Skin epidermis (tissue), 12 donors: ENCODE data around the gene MDP1.

Experiments
- H3K27ac ChIP-seq, 21 experiments: fragments of 200-600 bp; sonication (generic) in 11 of 21; one replicate each; pipeline ENCODE4 v1.5.0; 2020; ENCODE audit warnings: mild to moderate bottlenecking in 3 of 21, inconsistent platforms in 2 of 21, moderate library complexity in 2 of 21
- H3K4me3 ChIP-seq, 7 experiments: fragments of 200-600 bp; sonication (generic) in 2 of 7; one replicate each; pipeline ENCODE4 v1.5.0; 2020; ENCODE audit warnings: inconsistent platforms in 2 of 7, mild to moderate bottlenecking in 2 of 7, moderate library complexity in 1 of 7

The MDP1 gene

DNA sequence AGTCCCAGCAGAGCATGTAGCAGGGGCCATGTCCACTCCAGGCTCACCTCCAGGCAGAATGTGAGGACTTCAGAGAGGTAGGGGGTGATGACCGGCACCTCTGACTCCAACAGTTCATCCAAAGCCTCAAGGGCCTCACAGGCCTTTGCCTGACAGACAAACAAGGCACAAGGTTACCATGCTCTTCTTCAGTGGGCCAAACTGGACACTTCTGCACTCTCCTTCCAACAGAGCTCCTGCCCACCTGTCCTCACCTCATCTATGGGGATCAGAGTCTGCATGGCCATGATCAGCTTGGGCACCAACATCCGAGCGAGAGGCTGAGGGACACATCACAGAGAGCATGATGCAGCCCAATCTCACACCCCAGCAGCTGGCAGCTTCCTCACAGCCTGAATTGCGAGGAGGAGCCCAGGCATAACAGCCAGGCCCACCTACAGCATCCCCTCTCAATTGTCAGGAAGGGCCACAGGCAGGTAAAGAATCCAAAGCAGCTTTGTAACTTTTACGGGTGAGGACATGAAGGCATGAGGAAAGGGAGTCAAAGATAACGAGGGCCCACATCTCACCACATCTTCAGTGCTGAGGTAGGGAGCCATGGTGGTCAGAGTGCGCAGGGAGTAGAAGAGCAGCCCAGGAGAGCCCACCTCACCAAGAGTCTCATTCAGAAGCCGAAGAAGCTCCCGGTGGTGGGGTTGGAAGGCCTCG is 28.9 kb downstream of the MDP1 start:
- peak overlapping the region in 1 of 7 experiments; percentile 56 for H3K4me3 ChIP-seq
- peak overlapping the region in 4 of 21 experiments; percentile 54 to 93 (median 82) for H3K27ac ChIP-seq

DNA sequence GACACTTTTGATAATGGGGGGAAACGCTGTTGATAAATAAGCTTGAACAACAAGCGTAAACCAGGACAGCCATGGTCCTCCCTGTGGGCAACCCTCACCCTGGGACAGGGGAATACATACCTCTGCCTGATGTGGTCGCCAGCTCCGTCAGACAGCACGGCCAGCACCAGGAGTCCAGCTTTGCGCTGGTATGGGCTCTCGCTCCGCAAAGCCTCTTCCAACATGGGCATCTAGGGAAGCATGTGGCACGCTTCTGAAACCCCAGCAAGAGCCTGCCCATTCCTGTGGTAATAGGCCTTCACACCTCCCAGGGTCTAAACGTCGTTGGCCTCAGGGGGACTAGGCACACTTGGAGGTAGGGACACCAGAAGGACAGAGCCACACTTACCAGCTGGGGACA is 30.1 kb downstream of the MDP1 start:
- Histone ChIP-seq H3K4me3 (no peak overlapping the region), H3K27ac (peak overlapping the region in 1 of 21 experiments; percentile 3)

DNA sequence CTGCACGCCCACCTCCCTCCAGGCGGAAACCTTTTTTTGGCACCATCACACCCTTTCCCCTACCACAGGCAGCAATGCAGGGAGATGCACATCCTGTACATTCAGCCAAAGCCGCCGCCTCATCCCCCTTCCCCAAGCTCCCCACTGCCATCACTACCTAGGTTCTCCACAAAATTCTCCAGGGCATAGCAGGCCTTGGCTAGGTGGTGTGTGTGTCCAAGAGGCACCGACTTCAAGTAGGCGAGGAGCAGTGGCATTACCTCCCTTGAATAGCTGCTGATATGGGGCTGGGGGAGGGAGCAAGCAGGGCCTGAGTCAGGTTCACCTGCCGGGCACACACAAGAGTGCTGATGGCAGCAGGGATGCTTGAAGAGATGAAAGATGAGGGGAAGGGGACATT is 30.8 kb downstream of the MDP1 start:
- Histone ChIP-seq H3K27ac (no peak overlapping the region), H3K4me3 (no peak overlapping the region)

DNA sequence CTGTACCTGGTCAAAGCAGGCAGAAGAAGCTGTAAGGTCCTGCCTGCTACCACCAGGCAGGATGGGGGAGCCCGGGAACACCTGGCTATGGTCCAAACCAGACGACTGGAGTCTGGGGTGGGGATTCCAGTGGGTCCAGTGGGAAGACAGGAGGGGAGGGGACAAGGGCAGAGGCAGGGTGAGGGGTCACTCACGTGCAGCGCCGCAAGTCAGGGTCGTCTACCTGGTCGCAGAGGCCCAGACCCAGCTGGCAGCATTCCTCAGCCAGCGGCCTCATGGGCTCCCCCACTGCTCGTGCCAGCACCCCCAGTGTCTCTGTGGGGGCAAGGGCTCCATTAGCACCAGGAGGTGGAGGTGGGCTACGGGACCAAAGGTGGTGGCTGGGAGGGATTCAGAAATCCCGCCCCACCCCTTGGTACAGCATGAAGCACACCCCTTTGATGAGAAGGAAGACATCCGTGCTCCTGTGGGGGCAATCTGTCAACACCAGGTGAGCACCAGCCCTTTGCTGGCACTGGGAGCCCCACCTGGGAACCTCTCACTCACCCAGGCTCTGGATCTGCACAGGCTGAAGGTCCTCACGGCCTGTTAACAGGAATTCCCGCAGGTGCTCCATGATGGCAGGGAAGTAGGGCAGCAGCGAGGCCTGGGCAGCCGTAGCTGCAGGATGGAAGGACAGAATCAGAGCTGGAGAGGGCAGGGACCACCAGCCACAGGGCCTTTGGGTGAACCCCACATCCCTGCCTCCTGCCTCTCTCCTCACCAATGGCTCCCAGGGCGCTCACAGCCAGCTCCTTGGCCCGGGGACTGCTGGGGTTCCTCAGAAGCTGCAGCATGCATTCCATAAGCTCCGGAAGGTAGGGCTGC is 31.5 kb downstream of the MDP1 start:
- no peak overlapping the region for H3K27ac ChIP-seq
- H3K4me3 ChIP-seq, result no peak overlapping the region

DNA sequence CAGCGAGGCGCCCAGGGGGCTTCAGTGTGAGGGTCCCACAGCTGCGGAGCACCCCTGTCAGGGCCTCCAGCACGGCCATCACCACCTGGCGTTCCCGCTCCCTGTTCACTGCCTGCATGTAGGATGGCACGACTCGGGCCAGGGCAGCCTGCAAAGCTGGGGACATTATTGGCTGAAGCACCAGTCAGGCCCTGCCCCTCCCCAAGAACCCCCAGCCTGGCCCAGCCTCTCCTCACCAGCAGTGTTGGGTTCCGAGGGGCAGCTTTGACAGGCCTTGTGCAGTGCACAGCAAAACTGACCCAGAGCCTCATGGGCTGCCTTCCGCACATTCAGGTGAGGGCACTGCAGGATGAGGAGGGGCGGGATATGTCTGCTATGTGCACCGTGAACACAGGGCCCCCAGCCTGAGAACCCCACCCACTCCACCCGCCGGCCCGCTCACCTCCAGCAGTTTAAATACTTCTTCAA is 32.8 kb downstream of the MDP1 start:
- Histone ChIP-seq H3K27ac (no peak overlapping the region), H3K4me3 (no peak overlapping the region)

DNA sequence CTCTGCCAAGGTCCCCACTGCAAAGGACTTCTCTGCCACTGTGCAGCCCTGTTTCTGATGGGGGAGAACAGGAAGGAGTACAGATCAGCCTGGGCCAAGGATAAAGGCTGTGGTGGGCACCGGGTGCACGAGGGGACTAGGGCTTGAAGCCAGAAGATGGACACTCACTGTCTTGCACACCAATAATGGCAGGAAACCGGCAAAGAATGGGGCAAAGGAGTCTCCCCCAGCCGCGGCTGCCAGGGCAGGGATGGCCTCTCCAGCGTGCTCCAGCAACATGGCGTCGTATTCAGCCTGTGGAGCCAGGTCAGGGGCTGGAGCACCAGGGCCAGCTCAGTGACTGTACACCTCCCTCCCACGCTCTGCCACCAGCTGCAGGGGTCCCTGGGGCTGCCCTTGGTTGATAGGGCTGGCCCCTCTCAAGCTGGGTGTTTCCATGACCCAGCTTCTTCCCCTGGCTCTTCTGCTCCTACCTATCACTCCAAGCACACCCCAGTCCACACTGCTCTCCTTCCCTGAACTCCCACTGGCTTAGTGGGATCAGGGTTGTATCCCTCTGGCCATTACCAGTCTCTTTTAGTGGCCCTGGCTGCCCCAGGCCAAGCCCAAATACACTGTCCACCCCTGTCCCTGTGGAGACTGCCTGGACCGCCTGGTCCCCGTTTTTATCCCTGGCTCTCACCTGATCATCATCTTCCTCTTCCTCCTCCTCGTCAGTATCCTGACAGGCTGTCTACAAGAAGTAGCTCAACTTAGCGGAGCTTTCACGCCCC is 33.6 kb downstream of the MDP1 start:
- H3K27ac ChIP-seq, result peak overlapping the region in 1 of 21 experiments; percentile 25
- no peak overlapping the region for H3K4me3 ChIP-seq

DNA sequence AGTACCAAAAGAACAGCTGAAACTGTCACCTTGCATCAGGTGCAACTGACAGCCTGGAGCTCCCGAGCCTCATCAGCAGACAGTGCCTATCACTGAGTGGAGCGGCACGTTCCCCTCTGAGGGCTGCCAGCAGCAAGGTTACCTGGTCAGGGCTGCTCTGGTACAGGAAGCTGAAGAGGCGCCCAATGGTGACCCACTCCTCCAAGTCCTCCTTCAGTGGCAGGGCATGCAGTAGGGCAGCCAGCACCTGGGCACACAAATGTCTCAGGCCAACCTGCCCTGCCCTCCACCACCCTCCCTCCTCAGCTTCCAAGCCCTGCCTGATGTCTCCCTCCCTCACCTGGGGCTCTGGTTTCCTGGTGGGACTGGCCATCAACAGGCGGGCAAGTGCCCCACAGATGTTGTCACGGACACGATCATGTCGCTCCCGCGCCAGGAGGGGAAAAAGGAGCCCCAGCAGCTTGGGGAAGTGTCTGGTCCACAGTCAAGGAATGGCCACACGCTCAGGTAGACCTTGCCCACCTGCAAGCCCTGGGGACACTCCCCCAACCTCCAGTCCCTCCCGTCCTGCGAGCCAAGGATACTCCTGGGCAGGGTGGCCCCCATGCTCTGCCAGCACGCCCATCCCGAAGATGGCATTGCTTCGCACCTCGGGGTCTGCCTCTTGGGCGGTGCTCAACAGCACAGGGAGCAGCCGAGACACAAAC is 34.3 kb downstream of the MDP1 start:
- H3K4me3 ChIP-seq, result no peak overlapping the region
- H3K27ac ChIP-seq, result no peak overlapping the region

DNA sequence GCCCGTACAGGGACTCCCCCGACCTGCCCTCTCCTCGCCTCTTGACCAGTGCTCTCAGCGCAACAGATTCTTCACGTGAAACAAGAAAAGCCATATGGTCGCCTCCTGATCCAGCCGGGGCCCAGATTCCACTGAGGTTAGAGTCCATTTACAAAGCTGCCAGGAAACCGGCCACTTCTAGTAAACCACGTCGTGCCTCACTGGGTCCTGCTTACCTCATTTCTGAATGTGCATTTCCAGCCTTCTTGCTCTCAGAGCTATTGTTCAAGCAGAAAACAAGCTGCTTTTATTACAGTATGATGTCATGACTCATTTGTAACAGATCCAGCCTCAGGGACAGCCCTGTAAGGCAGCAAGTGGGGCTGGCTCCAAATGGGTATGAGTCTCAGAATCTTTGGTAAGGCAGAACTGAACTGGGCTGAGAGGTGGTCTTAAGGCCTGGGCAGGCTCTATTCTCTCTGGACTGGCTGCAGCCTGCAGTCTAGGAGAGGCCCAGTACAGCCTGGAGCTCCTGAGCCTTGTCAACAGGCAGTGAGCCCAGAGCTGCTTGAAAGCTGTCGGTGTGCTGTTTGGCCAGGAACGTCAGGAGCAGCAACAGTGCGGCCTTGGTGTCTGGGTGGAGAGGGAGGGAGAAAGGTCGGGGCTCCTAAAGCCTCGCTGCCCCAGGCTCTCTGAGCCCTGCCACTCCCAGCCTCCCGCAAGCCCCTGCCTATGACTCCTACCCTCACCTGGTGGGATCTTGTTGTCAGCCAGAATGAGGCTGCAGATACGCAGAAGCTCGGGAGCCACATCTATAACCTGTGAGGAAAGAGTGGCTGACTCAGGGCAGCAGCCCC is 35.7 kb downstream of the MDP1 start:
- peak overlapping the region in 8 of 21 experiments; percentile 21 to 69 (median 62) for H3K27ac ChIP-seq
- no peak overlapping the region for H3K4me3 ChIP-seq

DNA sequence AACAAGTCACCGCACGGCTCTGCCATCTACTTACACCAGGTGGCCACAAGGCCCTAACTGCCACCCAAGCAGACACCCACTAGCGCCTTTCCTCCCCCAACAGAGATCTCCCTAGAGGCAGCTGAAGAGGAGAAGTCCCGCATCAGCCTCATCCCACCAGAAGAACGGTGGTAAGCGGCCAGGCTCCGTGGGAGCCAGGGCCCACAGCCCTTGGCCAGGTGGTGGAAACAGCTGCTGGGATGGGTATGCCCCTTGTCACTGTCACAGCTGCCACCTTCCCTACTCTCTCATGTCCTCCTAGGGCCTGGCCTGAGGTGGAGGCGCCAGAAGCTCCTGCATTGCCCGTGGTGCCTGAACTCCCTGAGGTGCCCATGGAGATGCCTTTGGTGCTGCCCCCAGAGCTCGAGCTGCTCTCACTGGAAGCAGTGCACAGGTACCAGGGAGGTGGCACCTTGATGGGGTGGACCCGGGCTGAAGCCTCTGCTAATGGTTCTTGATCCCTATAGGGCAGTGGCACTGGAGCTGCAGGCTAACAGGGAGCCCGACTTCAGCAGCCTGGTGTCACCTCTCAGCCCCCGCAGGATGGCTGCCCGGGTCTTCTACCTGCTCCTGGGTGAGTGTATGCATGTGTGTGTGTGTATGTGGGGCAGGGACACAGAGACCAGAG is 36.4 kb downstream of the MDP1 start:
- Histone ChIP-seq H3K27ac (peak overlapping the region in 7 of 21 experiments; percentile 29 to 69 (median 63)), H3K4me3 (no peak overlapping the region)

DNA sequence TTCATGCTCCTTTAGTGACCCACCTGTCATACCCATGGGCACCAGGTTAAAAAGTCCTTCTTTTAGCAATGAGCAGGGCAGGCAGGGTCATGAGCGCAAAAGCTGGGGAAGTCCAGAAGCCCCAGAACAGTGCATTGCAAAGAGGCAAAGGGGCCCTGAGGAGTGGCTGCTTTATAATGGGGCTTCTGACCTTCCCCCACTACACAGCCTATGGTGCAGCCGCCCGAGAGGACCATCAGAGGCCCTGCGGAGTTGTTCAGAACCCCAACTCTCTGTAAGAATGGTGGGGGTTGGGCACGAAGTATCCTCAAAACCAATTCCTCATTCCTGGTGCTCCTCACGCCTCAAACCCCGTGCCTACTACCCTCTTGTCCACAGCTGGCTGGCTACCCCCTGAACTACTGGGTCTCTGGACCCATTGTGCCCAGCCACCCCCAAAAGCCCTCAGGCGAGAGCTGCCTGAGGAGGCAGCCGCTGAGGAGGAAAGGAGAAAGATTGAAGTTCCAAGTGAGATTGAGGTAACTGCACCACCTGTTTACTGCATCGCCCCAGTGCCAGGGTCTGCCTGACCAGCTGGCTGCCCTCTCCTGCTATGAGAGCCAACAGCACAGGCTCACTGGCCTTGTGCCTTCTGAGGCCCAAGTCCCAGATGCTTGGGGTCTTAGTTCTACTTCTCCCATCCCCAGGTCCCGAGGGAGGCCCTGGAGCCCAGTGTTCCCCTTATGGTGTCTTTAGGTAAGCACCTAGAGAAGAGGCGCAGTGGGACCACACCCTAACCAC is 37.3 kb downstream of the MDP1 start:
- Histone ChIP-seq H3K27ac (peak overlapping the region in 3 of 21 experiments; percentile 40 to 69 (median 67)), H3K4me3 (no peak overlapping the region)

DNA sequence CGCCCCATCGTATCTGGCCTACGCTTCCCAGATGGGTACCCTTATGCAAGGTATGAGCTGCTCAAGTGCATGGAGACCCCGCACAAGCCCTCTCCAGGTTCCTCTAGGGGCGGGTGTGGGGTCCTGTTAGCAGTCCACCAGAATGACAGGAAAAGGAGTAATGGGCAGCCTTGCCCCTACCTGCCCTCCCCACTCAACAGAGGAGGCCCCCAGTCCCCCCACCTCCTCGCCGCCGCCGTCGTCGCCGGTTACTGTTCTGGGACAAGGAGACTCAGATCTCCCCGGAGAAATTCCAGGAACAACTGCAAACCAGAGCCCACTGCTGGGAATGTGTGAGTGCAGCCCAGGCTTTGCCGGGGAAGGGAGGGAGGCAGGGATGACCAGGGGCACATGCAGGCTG is 38.0 kb downstream of the MDP1 start:
- no peak overlapping the region for H3K27ac ChIP-seq

DNA sequence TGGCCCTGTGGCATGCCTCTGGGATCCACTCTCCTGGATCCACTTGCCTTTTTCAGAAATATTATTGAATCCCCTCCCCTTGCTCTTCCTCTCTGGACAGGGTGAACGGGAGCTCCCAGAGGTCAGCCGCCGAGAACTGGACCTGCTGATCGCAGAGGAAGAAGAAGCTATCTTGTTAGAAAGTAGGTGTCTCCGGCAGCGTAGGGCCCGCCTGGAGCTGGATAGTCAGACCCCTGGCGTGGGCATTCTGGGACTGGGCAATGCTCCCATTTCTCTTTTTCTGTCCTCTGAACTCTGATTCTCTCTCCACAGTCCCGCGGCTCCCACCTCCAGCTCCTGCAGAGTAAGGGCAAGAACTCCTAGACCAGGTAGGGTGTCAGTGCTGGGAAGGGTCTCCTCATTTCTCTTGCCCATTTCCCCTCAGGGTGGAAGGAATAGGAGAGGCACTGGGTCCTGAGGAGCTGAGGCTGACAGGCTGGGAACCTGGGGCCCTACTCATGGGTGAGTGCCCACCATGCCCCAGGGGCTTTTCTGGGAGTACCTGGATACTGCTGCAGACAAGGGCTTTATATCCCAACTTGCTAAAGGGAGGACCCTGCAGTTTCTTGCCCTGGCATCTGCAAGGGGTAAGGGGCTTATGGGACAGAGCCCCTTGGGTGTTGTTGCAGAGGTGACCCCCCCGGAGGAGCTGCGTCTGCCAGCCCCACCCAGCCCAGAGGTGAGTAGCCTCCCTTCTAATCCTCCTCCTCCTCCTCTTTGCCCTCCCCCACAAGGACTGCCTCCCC is 38.6 kb downstream of the MDP1 start:
- H3K4me3 ChIP-seq, result no peak overlapping the region
- no peak overlapping the region for H3K27ac ChIP-seq

More for the DNA sequence above, 38.0 kb downstream of the MDP1 start:
- H3K4me3 ChIP-seq, result no peak overlapping the region

DNA sequence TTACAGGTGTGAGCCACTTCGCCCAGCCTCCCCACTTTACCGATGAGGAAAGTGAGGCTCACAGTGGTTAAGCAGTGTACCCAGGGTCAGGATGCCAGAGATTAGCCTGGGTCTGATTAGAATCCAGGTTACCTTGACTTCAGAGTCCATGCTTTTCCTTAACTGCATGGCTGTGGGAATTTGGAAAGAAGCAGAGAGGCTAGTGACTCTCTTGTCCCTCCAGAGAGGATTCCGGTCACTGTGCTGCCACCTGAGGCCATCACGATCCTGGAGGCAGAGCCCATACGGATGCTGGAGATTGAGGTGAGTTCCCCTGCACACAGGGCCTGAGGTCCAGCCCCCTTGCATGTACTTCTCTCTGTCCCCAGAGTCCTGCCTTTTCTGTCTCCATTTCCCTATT is 39.3 kb downstream of the MDP1 start:
- H3K4me3 ChIP-seq, result no peak overlapping the region
- no peak overlapping the region for H3K27ac ChIP-seq

DNA sequence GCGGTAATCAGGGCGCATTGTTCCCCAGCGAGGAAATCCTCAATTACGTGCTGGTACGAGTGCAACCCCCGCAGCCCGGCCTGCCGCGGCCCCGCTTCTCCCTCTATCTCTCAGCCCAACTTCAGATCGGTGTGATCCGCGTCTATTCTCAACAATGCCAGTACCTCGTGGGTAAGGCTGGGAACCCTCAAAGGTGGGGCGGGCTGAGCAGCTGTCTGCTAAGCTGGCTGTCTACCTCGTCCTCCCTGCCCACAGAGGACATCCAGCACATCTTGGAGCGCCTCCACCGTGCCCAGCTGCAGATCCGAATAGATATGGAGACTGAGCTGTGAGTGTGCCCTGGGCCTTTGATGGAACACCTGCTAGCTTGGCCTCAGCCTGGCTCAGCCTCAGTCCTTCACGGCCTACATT is 43.0 kb downstream of the MDP1 start:
- Histone ChIP-seq H3K4me3 (no peak overlapping the region), H3K27ac (no peak overlapping the region)

DNA sequence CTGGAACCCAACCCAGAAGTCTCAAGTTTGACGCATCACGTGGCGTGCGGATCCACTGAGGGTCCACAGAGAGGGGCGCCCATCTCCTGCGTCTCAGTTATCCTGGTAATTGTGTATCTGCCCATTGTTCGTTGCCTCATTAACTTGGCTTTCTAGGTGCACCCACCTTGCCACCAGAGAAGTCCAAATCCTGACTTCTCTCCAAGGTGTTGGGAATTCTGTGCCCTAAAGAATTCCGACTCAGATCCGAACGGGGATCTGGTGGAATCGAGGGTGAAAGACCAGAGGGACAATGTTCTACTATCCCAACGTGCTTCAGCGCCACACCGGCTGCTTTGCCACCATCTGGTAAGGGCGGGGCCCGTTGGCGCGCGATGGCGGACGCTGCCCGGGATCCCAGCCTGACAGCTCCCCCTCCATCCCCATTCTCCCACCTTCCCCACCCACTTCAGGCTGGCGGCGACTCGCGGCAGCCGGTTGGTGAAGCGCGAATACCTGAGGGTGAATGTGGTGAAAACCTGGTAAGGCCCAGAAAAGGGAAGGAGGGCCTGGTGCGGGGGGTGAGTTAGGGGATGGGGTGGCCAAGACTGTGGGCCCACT is 43.5 kb downstream of the MDP1 start:
- H3K27ac ChIP-seq, result peak overlapping the region in 2 of 21 experiments; percentile 34 to 36
- peak overlapping the region in 4 of 7 experiments; percentile 0 to 15 (median 14) for H3K4me3 ChIP-seq
